Measurements from ENCODE around the gene APBB2.

The APBB2 gene

GRCh38 chr4:40881851-40882250, 332.5 kb downstream of the APBB2 start:
- no peak for TF ChIP-seq CTCF (IDR thresholded peaks at IDR 0.05; ENCODE audit: insufficient read depth, low read length, missing control alignments)
- POLR2A ChIA-PET = no interaction called here
- H3K4me3 ChIP-seq (ENCODE audit: low read depth, low read length) = no peak overlapping the region
- no peak for DNase-seq (ENCODE audit: low read depth, low spot score)
- CTCF ChIA-PET = interaction anchor here (1.2 to 4.0 kb wide), 3 partner anchors 15 to 42 kb away, joined by 3 to 26 read pairs (median 14); no protein-coding TSS in a partner anchor

- no peak for TF ChIP-seq CTCF (IDR thresholded peaks at IDR 0.05; ENCODE audit: insufficient read depth, low read length, missing control alignments)
- ChIA-PET CTCF (interaction anchor here (1.7 kb wide), 1 partner anchor 16 kb away, joined by 6 read pairs; no protein-coding TSS in a partner anchor), POLR2A (no interaction called here)
- DNase-seq (ENCODE audit: low read depth, low spot score) = no peak
- H3K4me3 ChIP-seq (ENCODE audit: low read depth, low read length) = no peak overlapping the region
These were observed 333.2 kb downstream of the APBB2 start for GRCh38 chr4:40881096-40881495.

- H3K4me3 ChIP-seq (ENCODE audit: low read depth, low read length) = no peak overlapping the region
- ChIA-PET POLR2A (no interaction called here), CTCF (interaction anchor here (0.6 to 3.1 kb wide), 4 partner anchors 16 to 30 kb away, joined by 3 to 17 read pairs (median 3); no protein-coding TSS in a partner anchor)
- DNase-seq (ENCODE audit: low read depth, low spot score) = no peak
- TF ChIP-seq CTCF (IDR thresholded peaks at IDR 0.05; ENCODE audit: insufficient read depth, low read length, missing control alignments) = no peak
These were observed 335.7 kb downstream of the APBB2 start for GRCh38 chr4:40878548-40879055.

- CTCF ChIA-PET = interaction anchor here (3.1 kb wide), 1 partner anchor 20 kb away, joined by 17 read pairs; no protein-coding TSS in a partner anchor
- TF ChIP-seq CTCF (IDR thresholded peaks at IDR 0.05; ENCODE audit: insufficient read depth, low read length, missing control alignments) = no peak
- DNase-seq (ENCODE audit: low read depth, low spot score) = no peak
- POLR2A ChIA-PET = no interaction called here
- H3K4me3 ChIP-seq (ENCODE audit: low read depth, low read length) = no peak overlapping the region
These were observed 337.3 kb downstream of the APBB2 start for GRCh38 chr4:40877081-40877480.

GRCh38 chr4:40875507-40876150, 338.7 kb downstream of the APBB2 start:
- ChIA-PET CTCF (interaction anchor here (1.0 kb wide), 1 partner anchor 35 kb away, joined by 3 read pairs; no protein-coding TSS in a partner anchor), POLR2A (no interaction called here)
- H3K4me3 ChIP-seq (ENCODE audit: low read depth, low read length) = no peak overlapping the region
- no peak for TF ChIP-seq CTCF (IDR thresholded peaks at IDR 0.05; ENCODE audit: insufficient read depth, low read length, missing control alignments)
- no peak for DNase-seq (ENCODE audit: low read depth, low spot score)

GRCh38 chr4:40874901-40875300, 339.4 kb downstream of the APBB2 start:
- POLR2A ChIA-PET = no interaction called here
- H3K4me3 ChIP-seq (ENCODE audit: low read depth, low read length) = no peak overlapping the region
- CTCF ChIA-PET = interaction anchor here (0.6 to 1.0 kb wide), 3 partner anchors 31 to 34 kb away, joined by 3 read pairs; no protein-coding TSS in a partner anchor
- no peak for DNase-seq (ENCODE audit: low read depth, low spot score)
- no peak for TF ChIP-seq CTCF (IDR thresholded peaks at IDR 0.05; ENCODE audit: insufficient read depth, low read length, missing control alignments)
